OCI-LY1 (cell line): Measurements from ENCODE around the gene TAAR5.
"Not testable (repeated sequence)": the region's sequence is repeated elsewhere in the genome, so short reads cannot be mapped to it uniquely, and the experiment has no call there.

ENCODE experiments used
- CTCF ChIP-seq: fragments of 200-600 bp; sonication (generic), shearing (Covaris generic); IDR thresholded peaks from 2 replicates; pipeline ENCODE4 v1.5.1; 2017; ENCODE audit warnings: mild to moderate bottlenecking, antibody characterized with exemption, low read length, moderate library complexity, mixed read lengths
- EZH2 ChIP-seq: fragments of 200-600 bp; sonication (generic), shearing (Covaris generic); IDR thresholded peaks from 2 replicates; pipeline ENCODE4 v1.8.0; 2017; ENCODE audit warnings: borderline replicate concordance, mixed run types, mild to moderate bottlenecking, antibody characterized with exemption, low read length, moderate library complexity, mixed read lengths

GRCh38 chr6:132600900-132601299 lies 11.4 kb upstream of the TAAR5 start:
- not testable (repeated sequence) for TF ChIP-seq EZH2, CTCF
